ENCODE measurements around the gene FIG4. TPM values are rescaled to one million over a fixed set of nuclear protein-coding genes. Genes with fewer than 3 reads are reported as not detected.
"Not testable (repeated sequence)": the region's sequence is repeated elsewhere in the genome, so short reads cannot be mapped to it uniquely, and the experiment has no call there.

FIG4 gene
- total and polyA plus RNA-seq, 2 donors, result 11.8 to 24.5 TPM

DNA sequence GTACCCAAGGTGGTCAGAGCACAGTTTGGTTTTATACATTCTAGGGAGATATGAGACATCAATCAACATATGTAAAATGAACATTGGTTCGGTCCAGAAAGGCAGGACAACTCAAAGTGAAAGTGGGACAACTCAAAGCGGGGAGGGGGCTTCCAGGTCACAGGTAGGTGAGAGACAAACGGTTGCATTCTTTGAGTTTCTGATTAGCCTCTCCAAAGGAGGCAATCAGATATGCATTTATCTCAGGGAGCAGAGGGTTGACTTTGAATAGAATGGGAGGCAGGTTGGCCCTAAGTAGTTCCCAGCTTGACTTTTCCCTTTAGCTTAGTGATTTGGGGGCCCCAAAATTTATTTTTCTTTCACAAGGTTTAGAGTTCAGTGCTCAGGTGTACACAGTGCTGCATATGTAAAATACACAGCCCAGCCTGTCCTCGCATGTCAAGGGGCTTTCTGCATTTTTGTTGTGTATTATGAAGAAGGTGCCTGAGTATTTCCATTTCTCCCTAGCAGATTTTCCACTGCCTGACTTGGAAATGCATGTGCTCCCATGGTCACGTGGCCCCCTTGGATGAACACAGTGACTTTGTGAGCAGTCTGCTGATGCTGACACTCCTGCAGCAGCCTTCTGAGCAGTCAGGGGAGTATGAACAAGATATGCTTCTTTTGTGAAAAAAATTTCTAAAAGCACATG, 178.4 kb downstream of the FIG4 start:
- WGBS, result 60% methylated on average over 5 of the region's 5 CpGs
- H3K36me3 ChIP-seq (ENCODE audit: insufficient read depth); H3K4me1 ChIP-seq (ENCODE audit: insufficient read depth); DNase-seq (ENCODE audit: extremely low spot score); H3K27ac ChIP-seq (ENCODE audit: low read depth); H3K4me3 ChIP-seq (ENCODE audit: low read depth, low read length): not testable (repeated sequence)

DNA sequence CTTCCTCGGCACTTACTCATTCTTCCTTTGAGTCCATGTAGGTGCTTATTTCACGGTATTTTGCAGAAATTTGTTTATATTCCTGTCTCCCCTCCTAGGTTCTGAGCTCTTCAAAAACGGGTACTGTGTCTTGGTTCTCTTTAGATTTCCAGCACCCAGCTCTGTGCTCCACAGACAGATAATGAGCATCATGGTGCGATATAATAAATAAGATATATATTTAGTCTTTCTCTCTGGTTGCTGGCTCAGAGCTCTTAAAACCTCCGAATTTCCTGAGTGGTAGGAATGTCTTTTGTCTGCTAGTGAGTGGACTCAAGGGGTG, 179.0 kb downstream of the FIG4 start:
- H3K27ac ChIP-seq (ENCODE audit: low read depth), result no peak overlapping the region
- H3K4me3 ChIP-seq (ENCODE audit: low read depth, low read length), result no peak overlapping the region
- no peaks in the 10 kb centered on the region for H3K36me3 ChIP-seq (ENCODE audit: insufficient read depth)
- WGBS, result 61% methylated on average over 5 of the region's 5 CpGs
- no peaks in the 10 kb centered on the region for H3K4me1 ChIP-seq (ENCODE audit: insufficient read depth)
- DNase-seq (ENCODE audit: extremely low spot score), result no peak

GRCh38 chr6:109872549-109872948, 181.5 kb downstream of the FIG4 start:
- H3K36me3 ChIP-seq (ENCODE audit: insufficient read depth), result no peaks in the 10 kb centered on the region
- no peak overlapping the region for H3K4me3 ChIP-seq (ENCODE audit: low read depth, low read length)
- no peaks in the 10 kb centered on the region for H3K4me1 ChIP-seq (ENCODE audit: insufficient read depth)
- WGBS, result 44% methylated on average over 1 of the region's 1 CpG
- DNase-seq (ENCODE audit: extremely low spot score), result no peak
- H3K27ac ChIP-seq (ENCODE audit: low read depth), result no peak overlapping the region

- DNase-seq (ENCODE audit: extremely low spot score), result no peak
- Histone ChIP-seq H3K4me1 (ENCODE audit: insufficient read depth) (no peaks in the 10 kb centered on the region), H3K36me3 (ENCODE audit: insufficient read depth) (no peaks in the 10 kb centered on the region), H3K27ac (ENCODE audit: low read depth) (no peak overlapping the region), H3K4me3 (ENCODE audit: low read depth, low read length) (no peak overlapping the region)
- WGBS, result 83% methylated on average over 4 of the region's 4 CpGs
These were observed 182.0 kb downstream of the FIG4 start for GRCh38 chr6:109872968-109873545.

DNA sequence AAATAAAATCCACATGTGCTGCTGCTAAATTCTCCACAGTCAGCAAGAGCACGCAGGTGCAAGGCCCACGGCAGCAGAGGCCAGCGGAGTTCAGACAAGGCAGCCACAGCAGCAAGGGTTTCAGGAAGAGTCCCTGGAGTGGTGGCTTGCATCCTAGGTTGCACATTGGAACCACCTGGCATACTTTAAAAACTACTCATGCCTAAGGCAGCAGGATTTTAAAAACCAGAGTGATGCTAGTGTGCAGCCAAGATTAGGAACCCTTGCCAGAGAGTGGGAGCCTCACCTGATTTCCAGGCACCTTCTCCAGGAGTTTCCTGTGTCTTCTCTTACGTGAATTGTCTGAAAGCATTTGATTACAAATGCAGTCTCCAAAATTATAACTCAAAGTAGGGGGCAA, 183.0 kb downstream of the FIG4 start:
- no peaks in the 10 kb centered on the region for H3K36me3 ChIP-seq (ENCODE audit: insufficient read depth)
- H3K4me1 ChIP-seq (ENCODE audit: insufficient read depth), result no peaks in the 10 kb centered on the region
- no peak overlapping the region for H3K4me3 ChIP-seq (ENCODE audit: low read depth, low read length)
- DNase-seq (ENCODE audit: extremely low spot score), result no peak
- no peak overlapping the region for H3K27ac ChIP-seq (ENCODE audit: low read depth)
- 85% methylated on average over 4 of the region's 4 CpGs for WGBS

GRCh38 chr6:109874621-109875020, 183.5 kb downstream of the FIG4 start:
- no peak overlapping the region for H3K27ac ChIP-seq (ENCODE audit: low read depth)
- H3K4me3 ChIP-seq (ENCODE audit: low read depth, low read length), result no peak overlapping the region
- 77% methylated on average over 4 of the region's 4 CpGs for WGBS
- DNase-seq (ENCODE audit: extremely low spot score), result no peak
- H3K4me1 ChIP-seq (ENCODE audit: insufficient read depth), result no peaks in the 10 kb centered on the region
- no peaks in the 10 kb centered on the region for H3K36me3 ChIP-seq (ENCODE audit: insufficient read depth)

Other genes with a start within 250 kb of the FIG4 start
- 25.5 TPM for gene MICAL1, start 235.5 kb upstream of the FIG4 start, total RNA-seq
- 83.8 TPM for gene MICAL1, start 235.5 kb upstream of the FIG4 start, polyA plus RNA-seq
- 12.0 TPM for gene ZBTB24, start 208.1 kb upstream of the FIG4 start, total RNA-seq
- 4.3 TPM for gene ZBTB24, start 208.1 kb upstream of the FIG4 start, polyA plus RNA-seq
- gene AK9, start 94 bp upstream of the FIG4 start, total RNA-seq, result 15.4 TPM
- gene AK9, start 94 bp upstream of the FIG4 start, polyA plus RNA-seq, result 7.3 TPM

Measured in urinary bladder (tissue), 4 donors.